ENCODE measurements around the gene NSUN3.
"Not testable (repeated sequence)": the region's sequence is repeated elsewhere in the genome, so short reads cannot be mapped to it uniquely, and the experiment has no call there.

Gene NSUN3

GRCh38 chr3:94098452-94098851 lies 35.6 kb downstream of the NSUN3 start:
- in situ Hi-C loops (cut with MboI; ENCODE audit: low sequenced_read_pairs, unreplicated experiment), result no loop called here
- TF ChIP-seq CTCF (IDR thresholded peaks at IDR 0.05; ENCODE audit: borderline replicate concordance, control extremely low read depth, extremely low read depth, insufficient read depth, missing control alignments), result no peak
- DNase-seq (ENCODE audit: low spot score), result no peak

- no peak for TF ChIP-seq CTCF (IDR thresholded peaks at IDR 0.05; ENCODE audit: borderline replicate concordance, control extremely low read depth, extremely low read depth, insufficient read depth, missing control alignments)
- DNase-seq (ENCODE audit: low spot score), result no peak
- in situ Hi-C loops (cut with MboI; ENCODE audit: low sequenced_read_pairs, unreplicated experiment), result no loop called here
Observed at GRCh38 chr3:94099311-94099710, 36.5 kb downstream of the NSUN3 start.

GRCh38 chr3:94101860-94102259 lies 39.0 kb downstream of the NSUN3 start:
- TF ChIP-seq CTCF (IDR thresholded peaks at IDR 0.05; ENCODE audit: borderline replicate concordance, control extremely low read depth, extremely low read depth, insufficient read depth, missing control alignments), result no peak
- in situ Hi-C loops (cut with MboI; ENCODE audit: low sequenced_read_pairs, unreplicated experiment), result no loop called here
- DNase-seq (ENCODE audit: low spot score), result no peak

- DNase-seq (ENCODE audit: low spot score), result no peak
- TF ChIP-seq CTCF (IDR thresholded peaks at IDR 0.05; ENCODE audit: borderline replicate concordance, control extremely low read depth, extremely low read depth, insufficient read depth, missing control alignments), result no peak
- in situ Hi-C loops (cut with MboI; ENCODE audit: low sequenced_read_pairs, unreplicated experiment), result no loop called here
Observed at GRCh38 chr3:94106268-94106667, 43.4 kb downstream of the NSUN3 start.

- DNase-seq (ENCODE audit: low spot score); in situ Hi-C loops (cut with MboI; ENCODE audit: low sequenced_read_pairs, unreplicated experiment): not testable (repeated sequence)
Observed at GRCh38 chr3:94110232-94110631, 47.4 kb downstream of the NSUN3 start.

- in situ Hi-C loops (cut with MboI; ENCODE audit: low sequenced_read_pairs, unreplicated experiment), result no loop called here
- no peak for DNase-seq (ENCODE audit: low spot score)
Observed at GRCh38 chr3:94110854-94111253, 48.0 kb downstream of the NSUN3 start.

GRCh38 chr3:94114666-94115065 lies 51.8 kb downstream of the NSUN3 start:
- DNase-seq (ENCODE audit: low spot score), result no peak
- in situ Hi-C loops (cut with MboI; ENCODE audit: low sequenced_read_pairs, unreplicated experiment), result no loop called here
- no peak for TF ChIP-seq CTCF (IDR thresholded peaks at IDR 0.05; ENCODE audit: borderline replicate concordance, control extremely low read depth, extremely low read depth, insufficient read depth, missing control alignments)

More at GRCh38 chr3:94110854-94111253, 48.0 kb downstream of the NSUN3 start:
- TF ChIP-seq CTCF (IDR thresholded peaks at IDR 0.05; ENCODE audit: borderline replicate concordance, control extremely low read depth, extremely low read depth, insufficient read depth, missing control alignments), result no peak
